Measurements from ENCODE around the gene FBXL17.

The FBXL17 gene

DNA sequence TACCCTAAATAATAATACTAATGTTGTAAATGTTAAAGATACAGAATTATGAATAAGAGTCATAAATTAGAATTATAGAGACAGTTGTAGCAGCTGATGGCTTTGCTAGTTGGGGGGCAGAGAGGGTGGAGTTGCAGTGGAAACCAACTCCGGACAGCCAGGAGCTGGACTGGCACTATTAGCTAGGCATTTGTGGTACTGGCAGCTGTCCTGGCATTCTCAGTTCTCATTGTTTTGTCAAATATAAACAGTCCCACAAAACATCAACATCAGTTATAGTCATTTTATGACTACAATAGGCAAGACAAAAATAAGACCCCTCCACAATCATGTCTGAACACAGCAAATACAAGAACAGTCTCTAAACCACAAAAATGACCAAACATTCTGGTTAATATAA, 2.8 kb upstream of the FBXL17 start:
- H3K9me3 Mint-ChIP-seq: no peaks in the 10 kb centered on the region
- no peak overlapping the region for H3K4me3 Mint-ChIP-seq
- peaks cover 13% of the 10 kb centered on the region for H3K4me1 Mint-ChIP-seq (ENCODE audit: low read depth)
- H3K27ac Mint-ChIP-seq: no peak overlapping the region
- H3K36me3 Mint-ChIP-seq (ENCODE audit: low read depth): no peaks in the 10 kb centered on the region
- no peaks in the 10 kb centered on the region for H3K27me3 Mint-ChIP-seq (ENCODE audit: low read depth)

DNA sequence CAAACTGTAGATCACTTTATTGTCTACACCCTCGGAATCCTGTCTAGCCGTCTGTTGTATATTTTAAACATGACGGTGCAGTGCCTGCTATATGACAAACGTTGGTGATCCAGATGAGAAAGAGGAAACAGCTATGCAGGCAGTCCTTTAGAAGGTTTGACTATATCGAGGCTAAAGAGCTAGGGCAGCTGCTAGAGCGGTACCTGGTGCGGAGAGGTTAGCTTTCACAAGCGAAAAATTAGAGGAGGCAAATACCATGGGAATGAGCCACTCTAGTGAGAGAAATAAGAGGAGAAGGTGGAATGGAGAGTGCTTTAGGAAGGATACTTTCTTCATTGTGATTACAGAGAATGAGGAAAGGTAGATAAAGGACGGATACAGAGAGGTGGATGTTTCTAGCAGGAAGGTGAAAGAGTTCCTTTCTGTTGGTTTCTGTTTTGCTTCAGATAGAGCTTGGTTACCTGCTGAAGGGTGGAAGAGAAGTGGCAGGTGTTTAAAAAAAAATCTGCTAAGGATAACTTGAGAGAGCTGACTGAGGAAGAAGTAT, 959 bp upstream of the FBXL17 start:
- Mint-ChIP-seq H3K27ac (peak overlapping the region; percentile 96), H3K4me3 (peak overlapping the region; percentile 90), H3K36me3 (ENCODE audit: low read depth) (peaks cover 4% of the 10 kb centered on the region), H3K27me3 (ENCODE audit: low read depth) (no peaks in the 10 kb centered on the region), H3K4me1 (ENCODE audit: low read depth) (peaks cover 22% of the 10 kb centered on the region), H3K9me3 (no peaks in the 10 kb centered on the region)

DNA sequence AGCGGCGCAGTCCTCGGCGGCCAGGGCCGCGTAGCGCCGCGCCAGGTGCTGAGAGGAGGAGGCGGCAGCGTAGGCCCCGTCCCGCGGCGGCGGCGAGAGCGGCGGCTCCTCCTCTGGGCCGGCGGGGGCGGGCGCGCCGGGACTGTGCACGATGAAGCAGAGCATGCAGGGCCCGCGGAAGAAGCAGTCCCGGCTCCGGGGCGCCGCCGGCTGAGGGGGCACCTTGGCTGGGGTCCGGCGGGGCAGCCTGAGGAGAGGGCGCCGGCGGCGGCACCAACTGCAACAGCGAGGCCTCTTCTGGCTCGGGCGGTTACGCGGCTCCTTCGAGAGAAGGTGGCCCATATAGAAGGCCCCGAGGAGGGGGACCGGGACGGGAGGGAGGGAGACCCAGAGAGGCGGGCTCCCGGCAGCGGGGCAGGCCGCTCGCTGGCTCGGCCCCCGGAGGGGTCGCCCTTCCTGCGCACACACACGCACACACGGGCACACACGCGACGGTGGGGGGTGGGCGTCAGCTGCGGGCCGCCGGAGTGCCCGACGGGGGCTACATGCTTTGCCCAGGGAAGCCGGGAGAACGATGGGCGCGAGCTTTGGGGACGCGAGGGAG, 446 bp downstream of the FBXL17 start:
- peaks cover 9% of the 10 kb centered on the region for H3K36me3 Mint-ChIP-seq (ENCODE audit: low read depth)
- H3K9me3 Mint-ChIP-seq: peaks cover 5% of the 10 kb centered on the region
- H3K27me3 Mint-ChIP-seq (ENCODE audit: low read depth): no peaks in the 10 kb centered on the region
- peak overlapping the region; percentile 96 for H3K27ac Mint-ChIP-seq
- H3K4me1 Mint-ChIP-seq (ENCODE audit: low read depth): peaks cover 22% of the 10 kb centered on the region
- H3K4me3 Mint-ChIP-seq: peak overlapping the region; percentile 56

DNA sequence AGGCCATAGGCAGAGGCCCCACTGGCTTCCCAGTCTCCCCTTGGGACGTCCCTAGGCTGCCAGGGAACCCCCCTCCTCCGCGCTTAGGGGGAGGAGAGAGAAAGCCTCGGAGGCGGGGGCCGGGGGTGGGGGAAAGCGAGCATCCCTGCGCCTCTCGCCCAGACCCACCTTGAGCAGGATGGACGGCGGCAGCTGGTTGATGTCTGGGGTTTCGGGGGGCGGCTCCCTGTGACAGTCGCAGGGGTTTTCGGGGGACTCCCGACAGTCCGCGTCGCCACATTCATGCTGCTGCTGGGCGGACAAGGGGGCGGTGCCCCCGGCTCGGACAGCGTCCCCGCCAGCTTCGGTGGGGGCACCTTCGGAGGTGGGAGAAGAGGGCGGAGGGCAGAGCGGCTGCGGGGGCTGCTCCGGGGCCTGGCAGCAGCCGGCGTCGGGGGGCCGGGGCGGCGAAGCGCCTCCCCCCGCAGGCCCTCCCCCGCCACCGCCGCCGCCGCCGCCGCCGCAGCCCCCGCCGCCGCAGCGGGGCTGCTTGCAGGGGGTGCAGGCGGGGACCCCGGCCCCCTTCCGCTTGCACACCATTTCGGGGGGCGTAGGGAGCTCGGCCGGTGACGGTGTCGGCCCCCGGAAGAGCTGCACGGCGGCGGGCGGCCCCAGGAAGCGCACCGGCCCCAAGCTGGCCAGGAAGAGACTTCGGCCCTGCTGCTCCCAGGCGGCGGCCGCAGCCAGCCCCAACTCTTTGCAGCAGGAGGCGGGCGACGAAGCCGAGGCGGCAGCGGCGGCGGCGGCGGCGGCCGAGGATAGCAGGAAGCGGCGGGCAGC, 1.2 kb downstream of the FBXL17 start:
- Mint-ChIP-seq H3K27me3 (ENCODE audit: low read depth) (no peaks in the 10 kb centered on the region), H3K27ac (peak overlapping the region; percentile 92), H3K4me3 (peak overlapping the region; percentile 85), H3K36me3 (ENCODE audit: low read depth) (peaks cover 13% of the 10 kb centered on the region), H3K4me1 (ENCODE audit: low read depth) (peaks cover 22% of the 10 kb centered on the region), H3K9me3 (peaks cover 9% of the 10 kb centered on the region)

DNA sequence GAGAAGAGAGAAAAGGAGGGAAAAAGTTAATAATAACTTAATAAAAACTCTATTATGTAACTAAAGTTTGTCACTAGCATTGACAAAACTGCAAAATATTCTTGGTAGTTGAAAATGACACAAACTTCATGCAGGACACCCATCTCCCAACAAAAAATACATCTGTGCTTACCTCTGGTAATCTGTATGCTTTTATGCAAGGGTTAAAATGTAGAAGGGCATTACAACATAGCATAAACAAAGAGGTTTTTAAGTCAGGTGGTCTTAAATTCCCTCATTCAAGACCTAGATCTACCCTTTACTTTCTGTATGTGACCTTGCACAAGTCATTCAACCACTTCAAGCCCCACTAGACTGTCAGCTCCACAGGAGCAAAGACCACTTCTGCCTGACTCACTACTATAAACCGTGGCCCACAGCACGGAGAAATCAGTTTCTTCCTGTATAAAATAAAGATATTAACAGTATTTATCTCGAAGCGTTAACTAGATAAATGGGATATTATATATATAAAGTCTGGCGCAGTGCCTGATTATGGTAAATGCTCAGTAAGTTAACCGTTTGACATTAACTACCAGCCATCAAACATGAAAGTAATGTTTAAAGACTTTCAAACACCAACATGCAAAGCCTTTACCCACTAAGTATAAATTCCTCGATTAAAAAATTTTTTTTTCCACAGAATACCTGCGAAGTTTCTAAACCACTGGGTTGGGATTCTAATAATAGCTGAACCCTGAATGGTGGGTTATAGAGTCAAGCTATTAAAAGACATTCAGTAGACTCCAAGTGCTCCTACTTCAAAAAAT, 2.0 kb downstream of the FBXL17 start:
- Mint-ChIP-seq H3K4me1 (ENCODE audit: low read depth) (peaks cover 22% of the 10 kb centered on the region), H3K27ac (peak overlapping the region; percentile 92), H3K36me3 (ENCODE audit: low read depth) (peaks cover 15% of the 10 kb centered on the region), H3K9me3 (peaks cover 18% of the 10 kb centered on the region), H3K4me3 (peak overlapping the region; percentile 85), H3K27me3 (ENCODE audit: low read depth) (no peaks in the 10 kb centered on the region)

DNA sequence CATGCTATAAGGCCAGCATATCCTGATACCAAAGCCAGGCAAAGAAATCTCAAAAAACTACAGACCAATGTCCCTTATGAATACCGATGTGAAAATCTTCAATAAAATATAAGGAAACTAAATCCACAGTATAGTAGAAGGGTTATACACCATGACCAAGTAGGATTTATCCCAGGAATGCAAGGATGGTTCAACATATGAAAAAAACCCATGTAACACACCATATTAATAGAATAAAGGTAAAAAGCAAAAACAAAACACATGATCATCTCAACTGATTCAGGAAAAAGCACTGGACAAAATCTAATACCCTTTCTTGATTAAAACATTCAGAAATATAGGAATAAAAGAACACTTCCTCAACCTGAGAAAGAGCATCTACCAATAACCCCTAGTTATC, 6.1 kb downstream of the FBXL17 start:
- Mint-ChIP-seq H3K27ac (no peak overlapping the region), H3K27me3 (ENCODE audit: low read depth) (no peaks in the 10 kb centered on the region), H3K4me1 (ENCODE audit: low read depth) (peaks cover 11% of the 10 kb centered on the region), H3K36me3 (ENCODE audit: low read depth) (peaks cover 19% of the 10 kb centered on the region), H3K4me3 (no peak overlapping the region), H3K9me3 (peaks cover 38% of the 10 kb centered on the region)

DNA sequence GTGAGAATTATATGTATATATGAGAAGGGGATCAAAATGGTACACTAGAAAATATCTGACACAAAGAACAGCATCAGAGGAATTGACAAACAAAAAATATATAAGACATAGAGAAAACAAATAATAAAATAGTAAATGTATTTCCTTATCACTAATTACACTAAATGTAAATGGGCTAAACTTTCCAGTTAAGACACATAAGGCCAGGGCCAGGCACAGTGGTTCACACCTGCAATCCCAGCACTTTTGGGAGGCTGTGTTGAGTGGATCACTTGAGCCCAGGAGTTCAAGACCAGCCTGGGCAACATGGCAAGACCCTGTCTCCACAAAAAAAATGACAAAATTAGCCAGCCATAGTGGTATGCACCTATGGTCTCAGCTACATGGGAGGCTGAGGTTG, 8.5 kb downstream of the FBXL17 start:
- Mint-ChIP-seq H3K4me3 (no peak overlapping the region), H3K27me3 (ENCODE audit: low read depth) (no peaks in the 10 kb centered on the region), H3K9me3 (peaks cover 38% of the 10 kb centered on the region), H3K4me1 (ENCODE audit: low read depth) (peaks cover under 1% of the 10 kb centered on the region), H3K27ac (no peak overlapping the region), H3K36me3 (ENCODE audit: low read depth) (peaks cover 18% of the 10 kb centered on the region)

DNA sequence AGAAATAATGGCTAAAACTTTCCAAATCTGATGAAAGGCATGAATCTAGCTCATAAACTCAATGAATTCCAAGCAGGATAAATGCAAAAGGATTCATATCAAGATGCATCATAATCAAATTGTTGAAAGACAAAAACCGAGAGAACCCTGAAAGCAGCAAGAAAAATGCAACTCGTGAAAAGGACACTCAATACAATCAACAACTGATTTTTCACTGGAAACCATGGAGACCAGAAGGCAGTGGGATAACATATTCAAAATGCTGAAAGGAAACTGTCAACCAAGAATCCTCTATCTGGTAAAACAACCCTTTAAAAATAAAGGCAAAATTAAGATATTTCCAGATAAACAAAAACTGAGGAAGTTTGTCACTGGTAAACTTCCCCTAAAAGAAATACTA, 9.5 kb downstream of the FBXL17 start:
- H3K4me1 Mint-ChIP-seq (ENCODE audit: low read depth): no peaks in the 10 kb centered on the region
- no peak overlapping the region for H3K4me3 Mint-ChIP-seq
- H3K27ac Mint-ChIP-seq: no peak overlapping the region
- H3K9me3 Mint-ChIP-seq: peaks cover 37% of the 10 kb centered on the region
- no peaks in the 10 kb centered on the region for H3K27me3 Mint-ChIP-seq (ENCODE audit: low read depth)
- H3K36me3 Mint-ChIP-seq (ENCODE audit: low read depth): peaks cover 13% of the 10 kb centered on the region

DNA sequence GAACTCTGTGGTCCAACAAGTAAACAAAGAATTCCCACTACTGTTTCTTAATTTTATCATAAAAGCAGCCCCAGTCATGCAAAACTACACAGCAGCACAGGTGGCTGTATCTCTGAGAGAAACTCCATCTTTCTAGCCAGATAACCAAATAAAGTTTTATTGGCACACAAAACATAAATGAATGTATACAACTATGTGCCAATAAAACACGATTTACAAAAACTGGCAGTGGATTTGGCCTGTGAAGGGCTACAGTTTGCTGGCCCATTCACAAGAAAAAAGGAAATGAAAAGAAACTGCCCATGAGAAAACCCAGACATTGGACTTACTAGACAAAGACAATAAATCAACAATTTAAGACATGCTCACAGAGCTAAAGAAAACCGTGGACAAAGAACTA, 10.6 kb downstream of the FBXL17 start:
- H3K36me3 Mint-ChIP-seq (ENCODE audit: low read depth): peaks cover 10% of the 10 kb centered on the region
- H3K27me3 Mint-ChIP-seq (ENCODE audit: low read depth): no peaks in the 10 kb centered on the region
- peaks cover 33% of the 10 kb centered on the region for H3K9me3 Mint-ChIP-seq

DNA sequence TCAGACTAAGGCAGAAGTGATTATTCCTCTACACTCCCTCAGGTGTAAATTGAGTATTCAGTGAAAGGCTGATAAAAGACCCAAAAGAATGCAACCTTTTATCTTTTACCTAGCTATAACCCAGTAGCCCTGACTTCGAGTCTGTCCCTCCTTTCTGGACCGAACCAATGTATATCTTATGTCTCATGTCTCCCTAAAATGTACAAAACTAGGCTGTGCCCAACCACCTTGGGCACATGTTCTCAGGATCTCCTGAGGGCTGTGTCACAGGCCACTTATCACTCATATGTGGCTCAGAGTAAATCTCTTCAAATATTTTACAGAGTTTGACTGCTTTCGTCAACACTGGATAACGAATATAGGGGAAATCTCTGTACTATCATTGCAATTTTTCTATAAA, 12.7 kb downstream of the FBXL17 start:
- H3K9me3 Mint-ChIP-seq: peaks cover 13% of the 10 kb centered on the region
- H3K27me3 Mint-ChIP-seq (ENCODE audit: low read depth): no peaks in the 10 kb centered on the region
- H3K27ac Mint-ChIP-seq: no peak overlapping the region
- no peaks in the 10 kb centered on the region for H3K36me3 Mint-ChIP-seq (ENCODE audit: low read depth)
- H3K4me3 Mint-ChIP-seq: no peak overlapping the region
- H3K4me1 Mint-ChIP-seq (ENCODE audit: low read depth): no peaks in the 10 kb centered on the region

More for the DNA sequence above, 10.6 kb downstream of the FBXL17 start:
- Mint-ChIP-seq H3K4me3 (no peak overlapping the region), H3K27ac (no peak overlapping the region), H3K4me1 (ENCODE audit: low read depth) (no peaks in the 10 kb centered on the region)

DNA sequence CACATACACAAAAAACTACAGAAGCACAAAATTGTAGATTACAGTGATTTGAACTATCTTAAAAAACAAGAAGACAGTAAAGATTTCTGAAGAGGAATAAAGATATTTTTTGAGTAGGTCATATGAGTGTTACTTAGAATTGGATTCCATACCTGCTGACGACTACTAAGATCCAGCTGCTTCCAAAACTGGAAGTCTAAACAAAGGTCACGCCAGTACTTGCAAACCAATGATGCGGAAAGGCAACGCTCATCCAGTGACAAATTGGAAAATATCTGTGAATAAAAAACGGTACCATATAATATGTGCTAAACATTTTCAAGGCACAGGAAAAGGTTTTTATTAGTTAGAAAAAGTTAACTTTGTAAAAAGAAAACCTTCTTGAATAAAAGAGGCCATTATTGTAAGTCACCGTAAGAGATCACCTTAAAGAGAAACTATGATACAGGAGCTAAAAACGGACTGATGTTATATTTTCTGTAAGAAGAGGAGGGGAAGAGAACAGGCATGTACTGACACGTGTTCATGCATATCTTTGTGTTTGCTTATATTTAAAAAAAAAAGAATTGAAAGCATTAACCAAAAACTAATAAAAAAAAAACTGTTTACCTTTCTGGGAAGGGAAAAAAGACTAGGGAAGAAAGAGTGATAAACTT, 14.1 kb downstream of the FBXL17 start:
- Mint-ChIP-seq H3K9me3 (peaks cover 6% of the 10 kb centered on the region), H3K27ac (no peak overlapping the region), H3K27me3 (ENCODE audit: low read depth) (no peaks in the 10 kb centered on the region), H3K36me3 (ENCODE audit: low read depth) (no peaks in the 10 kb centered on the region), H3K4me1 (ENCODE audit: low read depth) (no peaks in the 10 kb centered on the region), H3K4me3 (no peak overlapping the region)

DNA sequence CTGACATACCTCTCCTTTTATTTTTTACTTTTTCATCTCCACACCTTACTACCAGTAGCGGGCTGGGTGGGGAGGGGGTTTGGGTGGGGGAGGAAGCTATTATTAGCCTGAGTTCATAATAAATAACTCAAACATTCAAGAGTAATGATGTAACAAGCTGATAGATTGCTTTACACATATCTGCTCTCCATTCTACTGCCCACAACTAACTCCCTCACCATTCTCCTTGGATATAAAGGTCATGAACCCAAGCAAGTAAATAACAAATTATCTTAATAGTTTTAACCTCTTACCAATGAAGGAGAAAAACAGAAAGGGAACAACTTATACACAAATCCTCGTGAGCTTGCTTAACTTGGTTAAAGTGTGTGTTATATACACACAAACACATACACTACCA, 15.4 kb downstream of the FBXL17 start:
- Mint-ChIP-seq H3K9me3 (no peaks in the 10 kb centered on the region), H3K27ac (no peak overlapping the region), H3K27me3 (ENCODE audit: low read depth) (no peaks in the 10 kb centered on the region), H3K36me3 (ENCODE audit: low read depth) (no peaks in the 10 kb centered on the region), H3K4me3 (no peak overlapping the region), H3K4me1 (ENCODE audit: low read depth) (no peaks in the 10 kb centered on the region)

DNA sequence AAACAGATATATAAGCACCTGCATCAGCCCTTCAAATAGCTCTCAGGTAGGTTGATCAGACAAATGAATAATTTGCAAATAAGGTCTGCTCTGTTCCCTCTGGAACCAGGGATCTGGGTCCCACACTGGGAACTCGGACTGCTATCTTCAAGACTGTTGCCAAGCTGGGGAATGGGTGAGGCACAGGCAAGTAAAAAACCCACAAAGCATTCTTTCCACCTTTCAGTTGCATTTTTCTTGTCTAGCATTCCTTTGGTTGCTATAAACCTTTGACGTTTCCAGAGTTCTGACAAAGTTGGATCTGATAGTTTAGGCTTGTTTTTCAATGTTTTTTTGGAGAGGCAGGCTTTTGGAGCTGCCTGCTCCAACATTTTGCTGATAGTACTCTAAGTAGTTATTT, 20.1 kb downstream of the FBXL17 start:
- H3K27me3 Mint-ChIP-seq (ENCODE audit: low read depth): no peaks in the 10 kb centered on the region
- no peak overlapping the region for H3K4me3 Mint-ChIP-seq
- H3K36me3 Mint-ChIP-seq (ENCODE audit: low read depth): no peaks in the 10 kb centered on the region
- no peaks in the 10 kb centered on the region for H3K9me3 Mint-ChIP-seq
- H3K4me1 Mint-ChIP-seq (ENCODE audit: low read depth): no peaks in the 10 kb centered on the region
- no peak overlapping the region for H3K27ac Mint-ChIP-seq

DNA sequence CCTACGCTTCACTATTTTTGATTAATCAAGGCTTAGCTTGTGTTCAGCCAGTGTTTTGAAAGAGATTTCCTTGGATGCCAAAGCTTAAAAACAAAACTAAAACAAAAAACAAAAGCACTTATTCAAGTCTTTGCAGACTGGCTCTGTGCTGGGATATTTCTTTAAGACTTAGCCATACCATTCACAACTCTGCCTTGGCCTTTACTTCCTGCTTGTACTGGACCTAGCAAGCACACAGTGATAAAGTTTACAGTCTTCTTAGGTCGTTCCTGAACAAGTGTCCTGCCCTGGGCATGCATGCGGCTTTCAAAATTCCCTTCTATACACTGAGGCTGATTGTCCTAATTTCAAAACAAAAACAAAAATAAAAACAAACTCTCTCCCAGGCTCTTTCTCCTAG, 20.7 kb downstream of the FBXL17 start:
- no peaks in the 10 kb centered on the region for H3K27me3 Mint-ChIP-seq (ENCODE audit: low read depth)
- no peaks in the 10 kb centered on the region for H3K9me3 Mint-ChIP-seq
- H3K27ac Mint-ChIP-seq: no peak overlapping the region
- H3K4me1 Mint-ChIP-seq (ENCODE audit: low read depth): no peaks in the 10 kb centered on the region
- H3K4me3 Mint-ChIP-seq: no peak overlapping the region
- no peaks in the 10 kb centered on the region for H3K36me3 Mint-ChIP-seq (ENCODE audit: low read depth)

All from T-helper 1 cell treated with Interleukin-12 subunit alpha and Interleukin-12 subunit beta and Interleukin-4 antibody, amounts not matched to agents 30 μg/mL and 1 μg/mL, for 36 hours (primary cell).